ENCODE results near the gene TMEM123.

Gene TMEM123

GRCh38 chr11:102476069-102476468 is 23.5 kb upstream of the TMEM123 start:
- H3K79me2 ChIP-seq (ENCODE audit: insufficient read depth, low read length), result no peaks in the 10 kb centered on the region
- H3K4me2 ChIP-seq (ENCODE audit: low read depth, low read length, poor library complexity, severe bottlenecking), result peak overlapping the region; percentile 71
- no peaks in the 10 kb centered on the region for H3K27me3 ChIP-seq (ENCODE audit: insufficient read depth, low read length, poor library complexity, severe bottlenecking)
- H2AFZ ChIP-seq (ENCODE audit: low read length), result peak overlapping the region; percentile 13; the same call in 1 of the 2 replicates
- no peaks in the 10 kb centered on the region for H3K9me2 ChIP-seq (replicated peaks; ENCODE audit: low read depth, low read length)
- H3K9ac ChIP-seq (ENCODE audit: low read depth, low read length, poor library complexity, severe bottlenecking), result peak overlapping the region; percentile 62
- H3F3A ChIP-seq (ENCODE audit: low read depth), result no peaks in the 10 kb centered on the region
- peaks cover 75% of the 10 kb centered on the region for H3K4me1 ChIP-seq (ENCODE audit: insufficient read depth, low read length, poor library complexity, severe bottlenecking)
- no peaks in the 10 kb centered on the region for H3K9me3 ChIP-seq (ENCODE audit: insufficient read depth, low read depth, low read length)
- TF ChIP-seq EZH2phosphoT487 (IDR thresholded peaks at IDR 0.05; ENCODE audit: borderline replicate concordance) (no peak), CTCF (conservative IDR thresholded peaks at IDR 0.05; ENCODE audit: low read length) (no peak)
- peak overlapping the region; percentile 58 for H3K4me3 ChIP-seq (ENCODE audit: low read length, poor library complexity, severe bottlenecking)
- H3K36me3 ChIP-seq (ENCODE audit: insufficient read depth, low read length), result no peaks in the 10 kb centered on the region
- no peaks in the 10 kb centered on the region for H4K20me1 ChIP-seq (ENCODE audit: insufficient read depth, low read length, poor library complexity, severe bottlenecking)

- TF ChIP-seq CTCF (conservative IDR thresholded peaks at IDR 0.05; ENCODE audit: low read length) (no peak), EZH2phosphoT487 (IDR thresholded peaks at IDR 0.05; ENCODE audit: borderline replicate concordance) (no peak)
- Histone ChIP-seq H4K20me1 (ENCODE audit: insufficient read depth, low read length, poor library complexity, severe bottlenecking) (no peaks in the 10 kb centered on the region), H3K4me2 (ENCODE audit: low read depth, low read length, poor library complexity, severe bottlenecking) (no peak overlapping the region), H2AFZ (ENCODE audit: low read length) (no peak overlapping the region), H3K4me3 (ENCODE audit: low read length, poor library complexity, severe bottlenecking) (no peak overlapping the region), H3K9me2 (replicated peaks; ENCODE audit: low read depth, low read length) (no peaks in the 10 kb centered on the region), H3K4me1 (ENCODE audit: insufficient read depth, low read length, poor library complexity, severe bottlenecking) (peaks cover 90% of the 10 kb centered on the region), H3K36me3 (ENCODE audit: insufficient read depth, low read length) (no peaks in the 10 kb centered on the region), H3F3A (ENCODE audit: low read depth) (no peaks in the 10 kb centered on the region), H3K27me3 (ENCODE audit: insufficient read depth, low read length, poor library complexity, severe bottlenecking) (no peaks in the 10 kb centered on the region), H3K9me3 (ENCODE audit: insufficient read depth, low read depth, low read length) (no peaks in the 10 kb centered on the region), H3K79me2 (ENCODE audit: insufficient read depth, low read length) (no peaks in the 10 kb centered on the region), H3K9ac (ENCODE audit: low read depth, low read length, poor library complexity, severe bottlenecking) (no peak overlapping the region)
Observed at GRCh38 chr11:102473543-102473942, 21.0 kb upstream of the TMEM123 start.

- Histone ChIP-seq H3F3A (ENCODE audit: low read depth) (no peaks in the 10 kb centered on the region), H3K79me2 (ENCODE audit: insufficient read depth, low read length) (no peaks in the 10 kb centered on the region), H3K36me3 (ENCODE audit: insufficient read depth, low read length) (no peaks in the 10 kb centered on the region), H3K9ac (ENCODE audit: low read depth, low read length, poor library complexity, severe bottlenecking) (no peak overlapping the region), H2AFZ (ENCODE audit: low read length) (no peak overlapping the region), H3K9me2 (replicated peaks; ENCODE audit: low read depth, low read length) (no peaks in the 10 kb centered on the region), H3K27me3 (ENCODE audit: insufficient read depth, low read length, poor library complexity, severe bottlenecking) (no peaks in the 10 kb centered on the region), H3K4me3 (ENCODE audit: low read length, poor library complexity, severe bottlenecking) (no peak overlapping the region), H3K4me1 (ENCODE audit: insufficient read depth, low read length, poor library complexity, severe bottlenecking) (peaks cover 90% of the 10 kb centered on the region), H3K9me3 (ENCODE audit: insufficient read depth, low read depth, low read length) (no peaks in the 10 kb centered on the region), H4K20me1 (ENCODE audit: insufficient read depth, low read length, poor library complexity, severe bottlenecking) (no peaks in the 10 kb centered on the region), H3K4me2 (ENCODE audit: low read depth, low read length, poor library complexity, severe bottlenecking) (no peak overlapping the region)
- no peak for TF ChIP-seq CTCF (conservative IDR thresholded peaks at IDR 0.05; ENCODE audit: low read length)
- TF ChIP-seq EZH2phosphoT487 (IDR thresholded peaks at IDR 0.05; ENCODE audit: borderline replicate concordance), result no peak
Observed at GRCh38 chr11:102472127-102472526, 19.6 kb upstream of the TMEM123 start.

All from Loucy (cell line).